ENCODE data around the gene CHRDL2.

DNA sequence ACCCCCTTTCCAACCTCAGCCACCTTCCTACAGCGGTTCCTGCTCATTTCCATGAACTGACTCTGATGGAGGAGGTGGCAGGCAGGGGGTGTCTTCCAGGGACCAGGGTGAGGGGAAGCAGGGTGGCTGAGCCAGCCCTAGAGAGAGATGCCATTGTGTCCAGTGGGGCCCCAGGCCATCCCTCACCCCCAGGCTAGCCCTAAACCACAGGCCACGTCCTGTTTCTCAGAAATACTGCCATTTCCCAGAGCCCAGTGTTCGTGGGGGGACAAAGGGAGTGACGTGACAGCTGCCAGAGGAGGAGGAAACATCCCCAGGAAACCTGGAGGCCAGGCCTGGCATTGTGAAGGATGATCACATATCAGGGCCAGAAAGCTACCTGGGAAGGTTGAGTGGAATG is 39.5 kb downstream of the CHRDL2 start:
- TF ChIP-seq, protein P1, sequence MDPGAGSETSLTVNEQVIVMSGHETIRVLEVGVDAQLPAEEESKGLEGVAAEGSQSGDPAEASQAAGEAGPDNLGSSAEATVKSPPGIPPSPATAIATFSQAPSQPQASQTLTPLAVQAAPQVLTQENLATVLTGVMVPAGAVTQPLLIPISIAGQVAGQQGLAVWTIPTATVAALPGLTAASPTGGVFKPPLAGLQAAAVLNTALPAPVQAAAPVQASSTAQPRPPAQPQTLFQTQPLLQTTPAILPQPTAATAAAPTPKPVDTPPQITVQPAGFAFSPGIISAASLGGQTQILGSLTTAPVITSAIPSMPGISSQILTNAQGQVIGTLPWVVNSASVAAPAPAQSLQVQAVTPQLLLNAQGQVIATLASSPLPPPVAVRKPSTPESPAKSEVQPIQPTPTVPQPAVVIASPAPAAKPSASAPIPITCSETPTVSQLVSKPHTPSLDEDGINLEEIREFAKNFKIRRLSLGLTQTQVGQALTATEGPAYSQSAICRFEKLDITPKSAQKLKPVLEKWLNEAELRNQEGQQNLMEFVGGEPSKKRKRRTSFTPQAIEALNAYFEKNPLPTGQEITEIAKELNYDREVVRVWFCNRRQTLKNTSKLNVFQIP (CRISPR knock-in tag; IDR thresholded peaks at IDR 0.05; ENCODE audit: borderline replicate concordance, low read depth), result no peak
- TF ChIP-seq BACH2 (CRISPR knock-in tag; IDR thresholded peaks at IDR 0.05; ENCODE audit: borderline replicate concordance) (no peak), ZFP30 (CRISPR knock-in tag; IDR thresholded peaks at IDR 0.05) (no peak), RARB (CRISPR knock-in tag; IDR thresholded peaks at IDR 0.05) (no peak), ZNF8 (CRISPR knock-in tag; IDR thresholded peaks at IDR 0.05) (no peak), GLIS3 (CRISPR knock-in tag; IDR thresholded peaks at IDR 0.05) (no peak), PPARA (CRISPR knock-in tag; IDR thresholded peaks at IDR 0.05; ENCODE audit: borderline replicate concordance) (no peak), ZC3H10 (CRISPR knock-in tag; IDR thresholded peaks at IDR 0.05) (no peak), CSDC2 (CRISPR knock-in tag; IDR thresholded peaks at IDR 0.05) (no peak)
- TF ChIP-seq, protein P2, sequence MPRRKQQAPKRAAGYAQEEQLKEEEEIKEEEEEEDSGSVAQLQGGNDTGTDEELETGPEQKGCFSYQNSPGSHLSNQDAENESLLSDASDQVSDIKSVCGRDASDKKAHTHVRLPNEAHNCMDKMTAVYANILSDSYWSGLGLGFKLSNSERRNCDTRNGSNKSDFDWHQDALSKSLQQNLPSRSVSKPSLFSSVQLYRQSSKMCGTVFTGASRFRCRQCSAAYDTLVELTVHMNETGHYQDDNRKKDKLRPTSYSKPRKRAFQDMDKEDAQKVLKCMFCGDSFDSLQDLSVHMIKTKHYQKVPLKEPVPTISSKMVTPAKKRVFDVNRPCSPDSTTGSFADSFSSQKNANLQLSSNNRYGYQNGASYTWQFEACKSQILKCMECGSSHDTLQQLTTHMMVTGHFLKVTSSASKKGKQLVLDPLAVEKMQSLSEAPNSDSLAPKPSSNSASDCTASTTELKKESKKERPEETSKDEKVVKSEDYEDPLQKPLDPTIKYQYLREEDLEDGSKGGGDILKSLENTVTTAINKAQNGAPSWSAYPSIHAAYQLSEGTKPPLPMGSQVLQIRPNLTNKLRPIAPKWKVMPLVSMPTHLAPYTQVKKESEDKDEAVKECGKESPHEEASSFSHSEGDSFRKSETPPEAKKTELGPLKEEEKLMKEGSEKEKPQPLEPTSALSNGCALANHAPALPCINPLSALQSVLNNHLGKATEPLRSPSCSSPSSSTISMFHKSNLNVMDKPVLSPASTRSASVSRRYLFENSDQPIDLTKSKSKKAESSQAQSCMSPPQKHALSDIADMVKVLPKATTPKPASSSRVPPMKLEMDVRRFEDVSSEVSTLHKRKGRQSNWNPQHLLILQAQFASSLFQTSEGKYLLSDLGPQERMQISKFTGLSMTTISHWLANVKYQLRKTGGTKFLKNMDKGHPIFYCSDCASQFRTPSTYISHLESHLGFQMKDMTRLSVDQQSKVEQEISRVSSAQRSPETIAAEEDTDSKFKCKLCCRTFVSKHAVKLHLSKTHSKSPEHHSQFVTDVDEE (CRISPR knock-in tag; IDR thresholded peaks at IDR 0.05), result no peak
- TF ChIP-seq, protein P3, sequence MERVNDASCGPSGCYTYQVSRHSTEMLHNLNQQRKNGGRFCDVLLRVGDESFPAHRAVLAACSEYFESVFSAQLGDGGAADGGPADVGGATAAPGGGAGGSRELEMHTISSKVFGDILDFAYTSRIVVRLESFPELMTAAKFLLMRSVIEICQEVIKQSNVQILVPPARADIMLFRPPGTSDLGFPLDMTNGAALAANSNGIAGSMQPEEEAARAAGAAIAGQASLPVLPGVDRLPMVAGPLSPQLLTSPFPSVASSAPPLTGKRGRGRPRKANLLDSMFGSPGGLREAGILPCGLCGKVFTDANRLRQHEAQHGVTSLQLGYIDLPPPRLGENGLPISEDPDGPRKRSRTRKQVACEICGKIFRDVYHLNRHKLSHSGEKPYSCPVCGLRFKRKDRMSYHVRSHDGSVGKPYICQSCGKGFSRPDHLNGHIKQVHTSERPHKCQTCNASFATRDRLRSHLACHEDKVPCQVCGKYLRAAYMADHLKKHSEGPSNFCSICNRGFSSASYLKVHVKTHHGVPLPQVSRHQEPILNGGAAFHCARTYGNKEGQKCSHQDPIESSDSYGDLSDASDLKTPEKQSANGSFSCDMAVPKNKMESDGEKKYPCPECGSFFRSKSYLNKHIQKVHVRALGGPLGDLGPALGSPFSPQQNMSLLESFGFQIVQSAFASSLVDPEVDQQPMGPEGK (CRISPR knock-in tag; IDR thresholded peaks at IDR 0.05; ENCODE audit: borderline replicate concordance), result no peak

Data from SK-N-SH treated with all-trans-retinoic acid at 6 μM for 48 hours (cell line).